ENCODE results near the gene PLA2G2C.

GRCh38 chr1:20189664-20190063 is 3.3 kb upstream of the PLA2G2C start:
- TF ChIP-seq CTCF (conservative IDR thresholded peaks at IDR 0.05) (no peak), ZFX (IDR thresholded peaks at IDR 0.05) (no peak)
